ENCODE data around the gene COQ4.

GRCh38 chr9:128276574-128277270 is 45.9 kb upstream of the COQ4 start:
- TF ChIP-seq CTCF (IDR thresholded peaks at IDR 0.05), result no peak
- no peak for TF ChIP-seq POLR2AphosphoS5 (IDR thresholded peaks at IDR 0.05; ENCODE audit: low read depth, low read length)
- no peak for TF ChIP-seq TCF7L2 (IDR thresholded peaks at IDR 0.05; ENCODE audit: low read depth, low read length)

All from Panc1 (cell line).